Measurements from ENCODE around the gene CECR2. TPM values are rescaled to one million over a fixed set of nuclear protein-coding genes. Genes with fewer than 3 reads are reported as not detected.

The CECR2 gene
- total RNA-seq, 2 donors from 2014 or later, result 2.6 to 3.4 TPM

DNA sequence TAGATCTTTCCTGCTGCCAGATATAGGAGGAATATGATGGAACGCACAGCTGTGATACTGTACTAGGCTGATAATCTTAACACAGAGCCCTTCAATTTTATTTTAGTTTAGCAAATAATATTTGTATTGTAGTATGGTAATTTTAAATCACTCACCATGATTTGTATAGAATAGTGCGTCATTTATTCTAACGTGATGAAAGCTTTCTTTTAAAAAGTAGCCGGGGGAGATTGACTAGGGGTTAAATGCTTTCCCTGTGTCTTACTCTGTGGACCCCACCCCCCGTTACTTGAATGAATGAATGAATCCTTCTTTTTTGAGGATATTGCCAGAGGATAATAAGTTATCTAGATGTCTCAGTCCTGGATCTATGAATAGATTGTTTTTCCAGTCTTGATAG, 72.1 kb downstream of the CECR2 start:
- no peaks in the 10 kb centered on the region for H3K36me3 ChIP-seq (replicated peaks in 1 of 2; ENCODE audit: insufficient read depth in 1 of 2, low read depth in 2 of 2)
- no peak overlapping the region for H3K4me3 ChIP-seq
- TF ChIP-seq, protein P1, sequence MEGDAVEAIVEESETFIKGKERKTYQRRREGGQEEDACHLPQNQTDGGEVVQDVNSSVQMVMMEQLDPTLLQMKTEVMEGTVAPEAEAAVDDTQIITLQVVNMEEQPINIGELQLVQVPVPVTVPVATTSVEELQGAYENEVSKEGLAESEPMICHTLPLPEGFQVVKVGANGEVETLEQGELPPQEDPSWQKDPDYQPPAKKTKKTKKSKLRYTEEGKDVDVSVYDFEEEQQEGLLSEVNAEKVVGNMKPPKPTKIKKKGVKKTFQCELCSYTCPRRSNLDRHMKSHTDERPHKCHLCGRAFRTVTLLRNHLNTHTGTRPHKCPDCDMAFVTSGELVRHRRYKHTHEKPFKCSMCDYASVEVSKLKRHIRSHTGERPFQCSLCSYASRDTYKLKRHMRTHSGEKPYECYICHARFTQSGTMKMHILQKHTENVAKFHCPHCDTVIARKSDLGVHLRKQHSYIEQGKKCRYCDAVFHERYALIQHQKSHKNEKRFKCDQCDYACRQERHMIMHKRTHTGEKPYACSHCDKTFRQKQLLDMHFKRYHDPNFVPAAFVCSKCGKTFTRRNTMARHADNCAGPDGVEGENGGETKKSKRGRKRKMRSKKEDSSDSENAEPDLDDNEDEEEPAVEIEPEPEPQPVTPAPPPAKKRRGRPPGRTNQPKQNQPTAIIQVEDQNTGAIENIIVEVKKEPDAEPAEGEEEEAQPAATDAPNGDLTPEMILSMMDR (IDR thresholded peaks at IDR 0.05), result no peak
- TF ChIP-seq POLR2A (IDR thresholded peaks at IDR 0.05), result no peak
- ATAC-seq, result no peak
- no peak overlapping the region for H3K27ac ChIP-seq
- H3K4me1 ChIP-seq, result no peaks in the 10 kb centered on the region
- DNase-seq, result no peak
- intact Hi-C loops (cut with DNase I), result no loop called here
- no peaks in the 10 kb centered on the region for H3K27me3 ChIP-seq
- no peaks in the 10 kb centered on the region for H3K9me3 ChIP-seq
- WGBS, 2 donors, result 81 to 84% methylated on average over 5 of the region's 5 CpGs

DNA sequence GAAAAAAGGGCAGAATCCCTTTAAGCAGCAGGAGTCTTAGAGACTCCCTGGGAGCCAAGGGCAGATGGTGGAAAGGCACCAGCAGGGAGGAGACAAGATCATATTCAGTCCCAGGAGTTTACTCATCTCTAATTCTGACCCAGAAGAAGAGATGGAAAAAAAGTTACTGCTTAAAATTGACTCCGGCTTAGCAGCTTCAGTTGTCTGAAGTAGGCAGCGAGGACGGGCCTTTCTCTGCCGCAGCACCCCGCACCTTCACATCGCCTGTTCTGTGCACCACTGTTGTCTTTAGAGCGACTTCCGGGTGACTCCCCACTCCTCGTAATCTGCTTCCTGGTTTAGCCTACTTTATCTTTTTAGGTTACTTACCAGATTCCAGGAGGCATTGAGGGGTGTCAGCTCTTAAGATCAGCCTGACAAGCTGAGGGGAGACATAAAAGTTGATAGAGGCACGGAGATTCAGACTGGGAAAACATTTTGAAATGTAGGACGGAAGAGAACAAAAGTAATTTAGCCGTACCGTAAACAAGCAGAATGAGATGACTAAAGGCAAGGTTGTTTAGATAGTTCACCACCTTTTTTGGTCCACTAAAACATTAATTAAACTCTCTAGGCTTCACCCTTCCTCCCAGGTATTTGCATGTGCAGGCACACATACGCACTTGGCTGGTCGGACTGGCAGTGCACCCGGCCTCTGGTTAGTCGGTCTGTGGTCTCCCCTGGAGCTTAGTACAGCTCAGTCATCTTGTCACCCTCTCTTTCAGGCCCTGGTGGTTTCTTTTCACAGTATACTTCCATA, 74.3 kb downstream of the CECR2 start:
- no peak for TF ChIP-seq POLR2A (IDR thresholded peaks at IDR 0.05)
- TF ChIP-seq, protein P1 (IDR thresholded peaks at IDR 0.05), result no peak
- no peak for ATAC-seq
- no peak overlapping the region for H3K27ac ChIP-seq

DNA sequence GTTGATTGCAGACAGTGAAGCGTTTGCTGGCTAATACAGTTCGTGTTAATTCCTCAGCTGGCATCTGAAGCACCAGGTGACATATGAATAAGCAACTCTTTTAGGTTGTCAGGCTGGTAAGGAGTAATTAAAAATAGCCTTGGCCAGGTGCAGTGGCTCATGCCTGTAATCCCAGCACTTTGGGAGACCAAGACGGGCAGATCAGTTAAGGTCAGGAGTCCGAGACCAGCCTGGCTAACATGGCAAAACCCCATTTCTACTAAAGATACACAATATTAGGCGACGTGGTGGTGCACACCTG, 74.9 kb downstream of the CECR2 start:
- no peak for TF ChIP-seq POLR2A (IDR thresholded peaks at IDR 0.05)
- TF ChIP-seq, protein P1 (IDR thresholded peaks at IDR 0.05), result no peak
- 87 to 92% methylated on average over 6 of the region's 6 CpGs for WGBS, 2 donors
- no peak for DNase-seq
- Histone ChIP-seq H3K4me3 (no peak overlapping the region), H3K9me3 (no peaks in the 10 kb centered on the region), H3K4me1 (no peaks in the 10 kb centered on the region), H3K36me3 (replicated peaks in 1 of 2; ENCODE audit: insufficient read depth in 1 of 2, low read depth in 2 of 2) (no peaks in the 10 kb centered on the region), H3K27ac (no peak overlapping the region), H3K27me3 (no peaks in the 10 kb centered on the region)
- ATAC-seq, result no peak
- intact Hi-C loops (cut with DNase I), result no loop called here

More for the DNA sequence above, 74.3 kb downstream of the CECR2 start:
- H3K27me3 ChIP-seq, result no peaks in the 10 kb centered on the region
- intact Hi-C loops (cut with DNase I), result no loop called here
- no peak overlapping the region for H3K4me3 ChIP-seq
- H3K4me1 ChIP-seq, result no peaks in the 10 kb centered on the region
- WGBS, 2 donors, result 85 to 88% methylated on average over 17 of the region's 17 CpGs
- DNase-seq, result no peak
- H3K9me3 ChIP-seq, result no peaks in the 10 kb centered on the region
- no peaks in the 10 kb centered on the region for H3K36me3 ChIP-seq (replicated peaks in 1 of 2; ENCODE audit: insufficient read depth in 1 of 2, low read depth in 2 of 2)

DNA sequence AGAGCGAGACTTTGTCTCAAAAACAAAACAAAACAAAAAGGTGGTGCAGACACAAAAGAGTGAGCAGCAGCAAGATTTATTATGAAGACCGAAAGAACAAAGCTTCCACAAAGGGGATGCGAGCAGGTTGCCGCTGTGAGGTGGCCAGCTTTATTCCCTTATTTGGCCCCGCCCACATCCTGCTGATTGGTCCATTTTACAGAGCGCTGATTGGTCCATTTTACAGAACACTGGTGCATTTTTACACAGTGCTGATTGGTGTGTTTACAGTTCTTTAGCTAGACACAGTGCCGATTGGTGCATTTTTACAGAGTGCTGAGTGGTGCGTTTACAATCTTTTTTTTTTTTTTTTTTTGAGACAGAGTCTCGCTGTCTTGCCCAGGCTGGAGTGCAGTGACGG, 77.4 kb downstream of the CECR2 start:
- WGBS, 2 donors, result 97% methylated on average over 9 to 10 of the region's 10 CpGs
- no peak overlapping the region for H3K4me3 ChIP-seq
- ATAC-seq, result no peak
- no peaks in the 10 kb centered on the region for H3K4me1 ChIP-seq
- H3K27me3 ChIP-seq, result no peaks in the 10 kb centered on the region
- no peak for DNase-seq
- no peaks in the 10 kb centered on the region for H3K9me3 ChIP-seq
- no peak overlapping the region for H3K27ac ChIP-seq
- no peaks in the 10 kb centered on the region for H3K36me3 ChIP-seq (replicated peaks in 1 of 2; ENCODE audit: insufficient read depth in 1 of 2, low read depth in 2 of 2)
- TF ChIP-seq, protein P1 (IDR thresholded peaks at IDR 0.05), result no peak
- TF ChIP-seq POLR2A (IDR thresholded peaks at IDR 0.05), result no peak
- intact Hi-C loops (cut with DNase I), result no loop called here

DNA sequence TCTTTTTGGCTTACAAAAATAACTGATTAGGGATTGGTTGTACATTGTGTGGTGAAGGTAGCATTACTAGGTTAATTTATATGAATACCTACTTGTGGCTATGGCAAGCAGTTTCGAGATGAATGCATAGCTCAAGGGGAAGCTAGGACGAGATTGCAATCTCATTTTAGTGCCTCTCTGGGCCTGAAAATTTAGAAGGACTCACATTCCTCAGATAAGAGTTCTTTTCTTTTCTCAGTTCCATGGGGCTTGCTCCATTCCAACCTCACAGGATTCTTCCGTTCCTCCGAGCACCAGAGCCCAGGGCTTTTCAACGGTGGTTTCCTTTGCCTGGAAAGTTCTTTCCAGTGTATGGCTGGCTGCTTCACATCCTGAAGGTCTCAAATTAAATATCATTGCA, 82.1 kb downstream of the CECR2 start:
- intact Hi-C loops (cut with DNase I), result no loop called here
- Histone ChIP-seq H3K27ac (no peak overlapping the region), H3K9me3 (no peaks in the 10 kb centered on the region), H3K4me3 (no peak overlapping the region), H3K4me1 (no peaks in the 10 kb centered on the region), H3K27me3 (no peaks in the 10 kb centered on the region), H3K36me3 (replicated peaks in 1 of 2; ENCODE audit: insufficient read depth in 1 of 2, low read depth in 2 of 2) (no peaks in the 10 kb centered on the region)
- no peak for DNase-seq
- no peak for ATAC-seq
- TF ChIP-seq, protein P1 (IDR thresholded peaks at IDR 0.05), result no peak
- no peak for TF ChIP-seq POLR2A (IDR thresholded peaks at IDR 0.05)
- 77 to 89% methylated on average over 5 of the region's 5 CpGs for WGBS, 2 donors
